ENCODE measurements around the gene CRK.

GRCh38 chr17:1493291-1493980, 37.4 kb upstream of the CRK start:
- TF ChIP-seq, protein P1, sequence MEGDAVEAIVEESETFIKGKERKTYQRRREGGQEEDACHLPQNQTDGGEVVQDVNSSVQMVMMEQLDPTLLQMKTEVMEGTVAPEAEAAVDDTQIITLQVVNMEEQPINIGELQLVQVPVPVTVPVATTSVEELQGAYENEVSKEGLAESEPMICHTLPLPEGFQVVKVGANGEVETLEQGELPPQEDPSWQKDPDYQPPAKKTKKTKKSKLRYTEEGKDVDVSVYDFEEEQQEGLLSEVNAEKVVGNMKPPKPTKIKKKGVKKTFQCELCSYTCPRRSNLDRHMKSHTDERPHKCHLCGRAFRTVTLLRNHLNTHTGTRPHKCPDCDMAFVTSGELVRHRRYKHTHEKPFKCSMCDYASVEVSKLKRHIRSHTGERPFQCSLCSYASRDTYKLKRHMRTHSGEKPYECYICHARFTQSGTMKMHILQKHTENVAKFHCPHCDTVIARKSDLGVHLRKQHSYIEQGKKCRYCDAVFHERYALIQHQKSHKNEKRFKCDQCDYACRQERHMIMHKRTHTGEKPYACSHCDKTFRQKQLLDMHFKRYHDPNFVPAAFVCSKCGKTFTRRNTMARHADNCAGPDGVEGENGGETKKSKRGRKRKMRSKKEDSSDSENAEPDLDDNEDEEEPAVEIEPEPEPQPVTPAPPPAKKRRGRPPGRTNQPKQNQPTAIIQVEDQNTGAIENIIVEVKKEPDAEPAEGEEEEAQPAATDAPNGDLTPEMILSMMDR (IDR thresholded peaks at IDR 0.05 in 2 of 3, conservative IDR thresholded peaks at IDR 0.05 in 1 of 3; ENCODE audit: control insufficient read depth in 2 of 3, extremely low read depth in 1 of 3, insufficient read depth in 1 of 3, low read depth in 3 of 3, low read length in 3 of 3): no peak
- TF ChIP-seq ELK1 (IDR thresholded peaks at IDR 0.05; ENCODE audit: low read depth, low read length): no peak
- TF ChIP-seq NR2C2 (IDR thresholded peaks at IDR 0.05; ENCODE audit: borderline replicate concordance, control insufficient read depth, insufficient read length, low read depth): no peak
- TF ChIP-seq ZNF274 (IDR thresholded peaks at IDR 0.05; ENCODE audit: insufficient read depth, insufficient read length): no peak
- TF ChIP-seq EP300 (IDR thresholded peaks at IDR 0.05; ENCODE audit: borderline replicate concordance in 1 of 2, control insufficient read depth in 1 of 2, low read depth in 2 of 2, low read length in 2 of 2): no peak
- TF ChIP-seq POLR2A (IDR thresholded peaks at IDR 0.05; ENCODE audit: low read depth, low read length): no peak
- TF ChIP-seq HDAC2 (IDR thresholded peaks at IDR 0.05): no peak
- no peak for TF ChIP-seq FOS (IDR thresholded peaks at IDR 0.05; ENCODE audit: borderline replicate concordance, extremely low read depth, insufficient read length)
- TF ChIP-seq CHD4 (IDR thresholded peaks at IDR 0.05): no peak
- TF ChIP-seq, protein P2, sequence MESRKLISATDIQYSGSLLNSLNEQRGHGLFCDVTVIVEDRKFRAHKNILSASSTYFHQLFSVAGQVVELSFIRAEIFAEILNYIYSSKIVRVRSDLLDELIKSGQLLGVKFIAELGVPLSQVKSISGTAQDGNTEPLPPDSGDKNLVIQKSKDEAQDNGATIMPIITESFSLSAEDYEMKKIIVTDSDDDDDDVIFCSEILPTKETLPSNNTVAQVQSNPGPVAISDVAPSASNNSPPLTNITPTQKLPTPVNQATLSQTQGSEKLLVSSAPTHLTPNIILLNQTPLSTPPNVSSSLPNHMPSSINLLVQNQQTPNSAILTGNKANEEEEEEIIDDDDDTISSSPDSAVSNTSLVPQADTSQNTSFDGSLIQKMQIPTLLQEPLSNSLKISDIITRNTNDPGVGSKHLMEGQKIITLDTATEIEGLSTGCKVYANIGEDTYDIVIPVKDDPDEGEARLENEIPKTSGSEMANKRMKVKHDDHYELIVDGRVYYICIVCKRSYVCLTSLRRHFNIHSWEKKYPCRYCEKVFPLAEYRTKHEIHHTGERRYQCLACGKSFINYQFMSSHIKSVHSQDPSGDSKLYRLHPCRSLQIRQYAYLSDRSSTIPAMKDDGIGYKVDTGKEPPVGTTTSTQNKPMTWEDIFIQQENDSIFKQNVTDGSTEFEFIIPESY (IDR thresholded peaks at IDR 0.05): no peak
